Measurements from ENCODE around the gene SMIM44.
"Not testable (repeated sequence)": the region's sequence is repeated elsewhere in the genome, so short reads cannot be mapped to it uniquely, and the experiment has no call there.

The SMIM44 gene

GRCh38 chr19:3483226-3483628 lies at the start of gene SMIM44:
Gene SMIM44, minus strand, starts transcription at chr19:3483441. Its CDS starts 38 bp downstream, at chr19:3483403.
- no peak for DNase-seq (ENCODE audit: low spot score)

- no peak for DNase-seq (ENCODE audit: low spot score)
These were observed 49.8 kb upstream of the SMIM44 start for GRCh38 chr19:3533033-3533432.

DNA sequence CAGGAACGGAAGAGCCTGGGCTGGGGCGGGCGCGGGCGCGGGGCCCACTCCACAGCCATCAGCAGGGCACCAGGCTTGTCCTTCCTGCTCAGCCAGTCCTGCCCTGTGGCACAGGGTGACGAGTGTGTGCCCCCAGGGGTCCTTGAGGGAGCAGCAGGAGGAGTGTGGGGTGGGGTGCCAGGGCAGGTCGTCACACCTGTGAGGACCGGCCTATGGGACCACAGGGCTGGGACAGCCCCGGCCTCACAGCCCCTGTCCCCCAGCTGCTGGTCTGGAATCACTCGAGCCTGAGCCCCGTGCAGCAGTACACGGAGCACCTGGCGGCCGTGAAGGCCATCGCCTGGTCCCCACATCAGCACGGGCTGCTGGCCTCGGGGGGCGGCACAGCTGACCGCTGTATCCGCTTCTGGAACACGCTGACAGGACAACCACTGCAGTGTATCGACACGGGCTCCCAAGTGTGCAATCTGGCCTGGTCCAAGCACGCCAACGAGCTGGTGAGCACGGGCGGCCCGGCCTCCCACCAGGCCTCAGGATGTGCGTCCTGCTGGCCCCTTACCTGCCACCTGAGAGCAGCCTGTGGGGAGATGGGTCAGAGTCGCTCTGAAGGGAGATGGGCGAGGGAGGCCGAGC lies 49.0 kb upstream of the SMIM44 start:
- no peak for DNase-seq (ENCODE audit: low spot score)

DNA sequence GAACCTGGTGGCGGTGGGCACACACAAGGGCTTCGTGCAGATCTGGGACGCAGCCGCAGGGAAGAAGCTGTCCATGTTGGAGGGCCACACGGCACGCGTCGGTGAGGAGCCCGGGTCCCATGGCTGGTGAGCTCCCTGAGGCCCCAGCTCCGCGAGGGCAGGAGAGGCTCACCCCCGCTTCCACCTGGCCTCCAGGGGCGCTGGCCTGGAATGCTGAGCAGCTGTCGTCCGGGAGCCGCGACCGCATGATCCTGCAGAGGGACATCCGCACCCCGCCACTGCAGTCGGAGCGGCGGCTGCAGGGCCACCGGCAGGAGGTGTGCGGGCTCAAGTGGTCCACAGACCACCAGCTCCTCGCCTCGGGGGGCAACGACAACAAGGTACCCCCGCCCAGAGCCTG lies 48.5 kb upstream of the SMIM44 start:
- no peak for DNase-seq (ENCODE audit: low spot score)

- DNase-seq (ENCODE audit: low spot score) = no peak
These were observed 47.1 kb upstream of the SMIM44 start for GRCh38 chr19:3530389-3530788.

DNA sequence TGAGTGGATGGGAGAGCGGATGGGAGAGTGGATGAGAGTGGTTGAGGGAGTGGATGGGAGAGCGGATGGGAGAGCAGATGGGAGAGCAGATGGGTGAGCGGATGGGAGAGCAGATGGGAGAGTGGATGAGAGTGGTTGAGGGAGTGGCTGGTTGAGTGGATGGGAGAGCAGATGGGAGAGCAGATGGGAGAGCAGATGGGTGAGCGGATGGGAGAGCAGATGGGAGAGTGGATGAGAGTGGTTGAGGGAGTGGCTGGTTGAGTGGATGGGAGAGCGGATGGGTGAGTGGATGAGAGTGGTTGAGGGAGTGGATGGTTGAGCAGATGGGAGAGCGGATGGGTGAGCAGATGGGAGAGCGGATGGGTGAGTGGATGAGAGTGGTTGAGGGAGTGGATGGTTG lies 46.1 kb upstream of the SMIM44 start:
- DNase-seq (ENCODE audit: low spot score) = not testable (repeated sequence)

DNA sequence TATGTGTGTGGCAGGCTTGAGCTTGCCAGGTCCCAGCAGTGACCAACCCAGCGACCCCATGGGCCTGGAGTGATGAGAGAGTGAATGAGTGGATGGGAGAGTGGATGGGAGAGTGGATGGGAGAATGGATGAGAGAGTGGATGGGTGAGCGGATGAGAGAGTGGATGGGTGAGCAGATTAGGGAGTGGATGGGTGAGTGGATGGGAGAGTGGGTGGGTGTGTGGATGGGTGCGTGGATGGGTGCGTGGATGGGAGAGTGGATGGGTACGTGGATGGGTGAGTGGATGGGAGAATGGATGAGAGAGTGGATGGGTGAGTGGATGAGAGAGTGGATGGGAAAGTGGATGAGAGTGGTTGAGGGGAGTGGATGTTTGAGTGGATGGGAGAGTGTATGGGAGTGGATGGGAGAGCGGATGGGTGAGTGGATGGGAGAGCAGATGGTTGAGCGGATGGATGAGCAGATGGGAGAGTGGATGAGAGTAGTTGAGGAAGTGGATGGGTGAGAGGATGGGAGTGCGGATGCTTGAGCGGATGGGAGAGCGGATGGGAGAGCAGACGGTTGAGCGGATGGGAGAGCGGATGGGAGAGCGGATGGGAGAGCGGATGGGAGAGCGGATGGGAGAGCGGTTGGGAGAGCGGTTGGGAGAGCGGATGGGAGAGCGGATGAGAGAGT lies 45.4 kb upstream of the SMIM44 start:
- DNase-seq (ENCODE audit: low spot score) = no peak

DNA sequence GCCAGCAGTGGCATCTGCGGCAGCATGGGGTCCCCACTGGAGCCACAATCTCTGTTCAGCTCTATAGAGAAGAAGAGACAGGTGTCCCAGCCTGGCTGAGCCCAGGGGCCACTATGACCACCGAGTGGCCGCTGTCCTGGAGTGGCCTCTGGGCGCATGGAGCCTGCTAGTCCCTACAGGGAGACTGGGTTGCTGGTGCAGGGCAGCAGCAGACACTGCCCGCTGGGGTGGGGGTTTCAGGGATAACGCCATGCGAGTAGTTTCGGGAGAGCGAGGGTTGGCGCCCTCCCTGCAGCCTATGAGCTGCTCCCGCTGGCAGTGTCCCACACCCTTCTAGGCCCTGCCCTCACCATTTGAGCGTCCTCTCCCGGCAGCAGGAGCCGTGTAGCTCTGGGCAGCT lies 44.8 kb upstream of the SMIM44 start:
- DNase-seq (ENCODE audit: low spot score) = no peak

- no peak for DNase-seq (ENCODE audit: low spot score)
These were observed 44.1 kb upstream of the SMIM44 start for GRCh38 chr19:3527238-3527910.

DNA sequence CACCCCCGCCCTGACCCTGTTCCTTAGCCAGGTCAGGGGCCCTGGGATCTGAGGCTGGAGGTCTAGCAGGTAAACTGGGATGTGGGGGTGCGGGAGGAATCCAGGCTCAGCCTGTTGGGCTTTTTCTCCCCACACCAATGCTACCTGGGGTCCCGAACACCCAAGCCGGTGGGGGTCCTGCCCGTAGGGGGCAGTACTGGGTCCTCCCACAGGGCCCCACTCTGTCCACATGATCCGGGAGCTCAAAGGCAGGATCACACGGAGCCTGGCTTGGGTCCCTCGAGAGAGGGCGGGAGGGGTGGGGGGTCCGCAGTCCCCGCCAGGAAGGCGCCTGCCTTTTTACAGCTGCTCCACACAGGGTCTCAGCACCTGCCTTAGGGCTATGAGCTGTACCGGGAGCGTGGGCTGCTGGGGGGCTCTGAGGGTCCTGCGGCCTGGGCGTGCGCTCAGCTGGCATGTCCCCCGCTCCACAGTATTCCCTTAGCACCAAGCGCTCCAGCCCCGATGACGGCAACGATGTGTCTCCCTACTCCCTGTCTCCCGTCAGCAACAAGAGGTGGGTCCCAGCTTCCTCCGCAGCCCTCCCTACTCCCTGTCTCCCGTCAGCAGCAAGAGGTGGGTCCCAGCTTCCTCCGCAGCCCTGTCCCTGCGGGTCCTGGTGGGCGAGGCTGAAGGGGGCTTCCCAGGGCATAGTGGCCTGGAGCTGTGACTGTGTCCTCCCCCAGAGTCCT lies 43.4 kb upstream of the SMIM44 start:
- no peak for DNase-seq (ENCODE audit: low spot score)

DNA sequence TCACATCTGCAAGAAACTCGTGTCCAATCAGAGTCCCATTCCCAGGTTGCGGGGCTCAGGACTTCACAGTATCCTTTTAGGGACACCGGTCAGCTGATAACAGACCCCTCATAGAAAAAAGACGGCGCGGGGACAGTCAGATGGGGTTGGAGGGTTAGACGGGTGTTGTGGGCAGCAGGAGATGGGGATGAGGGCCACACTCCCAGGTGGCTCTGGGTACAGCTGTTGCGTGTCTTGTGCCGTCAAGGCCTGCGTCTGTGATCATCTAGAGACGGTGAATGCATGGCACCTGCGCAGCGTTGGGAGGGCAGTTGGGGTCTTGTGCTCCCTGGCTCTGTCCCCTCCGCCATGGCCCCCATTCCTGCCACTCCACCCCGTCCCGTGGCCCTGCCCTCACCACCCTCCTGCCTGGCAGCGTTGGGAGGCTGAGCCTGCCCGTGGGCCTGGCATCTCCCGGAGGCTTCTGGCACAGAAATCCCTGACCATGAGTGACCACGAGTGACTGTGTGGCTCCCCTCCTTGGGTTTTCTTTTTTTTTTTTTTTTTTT lies 41.7 kb upstream of the SMIM44 start:
- no peak for DNase-seq (ENCODE audit: low spot score)

DNA sequence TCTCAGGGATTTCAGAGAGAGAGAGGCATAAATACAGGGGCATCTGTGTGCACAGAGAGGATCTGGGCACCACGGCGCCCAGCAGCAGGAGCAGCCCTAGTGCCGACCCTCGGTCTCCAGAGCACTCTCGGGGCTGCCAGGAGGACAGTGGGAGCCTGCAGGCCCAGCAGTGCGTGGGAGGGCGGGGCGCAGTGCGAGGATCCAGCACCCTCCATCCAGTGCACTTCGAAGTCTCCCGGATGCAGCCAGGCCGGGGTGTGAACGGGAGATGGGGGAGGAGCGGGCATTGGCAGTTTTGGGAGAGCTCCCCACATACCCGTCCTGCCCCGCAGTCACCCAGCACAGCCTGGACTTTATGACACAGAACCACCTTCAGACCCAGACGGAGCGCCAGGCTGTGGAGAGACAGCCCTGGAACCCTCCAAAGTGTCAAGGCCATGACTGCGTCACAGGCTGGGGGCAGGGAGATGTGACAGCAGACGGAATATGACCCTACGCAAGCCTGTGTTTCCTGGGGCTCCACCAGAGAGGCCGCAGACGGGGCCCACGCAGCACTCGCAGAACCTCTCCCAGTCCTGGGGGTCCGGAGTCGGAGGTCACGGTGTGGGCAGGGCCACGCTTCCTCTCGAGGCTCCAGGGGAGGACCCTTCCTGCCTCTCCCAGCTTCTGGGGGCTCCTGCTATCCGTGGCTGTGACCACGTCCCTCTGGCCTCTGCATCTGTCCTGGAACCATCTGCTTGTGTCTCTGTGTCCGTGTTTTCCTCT lies 41.0 kb upstream of the SMIM44 start:
- DNase-seq (ENCODE audit: low spot score) = no peak

DNA sequence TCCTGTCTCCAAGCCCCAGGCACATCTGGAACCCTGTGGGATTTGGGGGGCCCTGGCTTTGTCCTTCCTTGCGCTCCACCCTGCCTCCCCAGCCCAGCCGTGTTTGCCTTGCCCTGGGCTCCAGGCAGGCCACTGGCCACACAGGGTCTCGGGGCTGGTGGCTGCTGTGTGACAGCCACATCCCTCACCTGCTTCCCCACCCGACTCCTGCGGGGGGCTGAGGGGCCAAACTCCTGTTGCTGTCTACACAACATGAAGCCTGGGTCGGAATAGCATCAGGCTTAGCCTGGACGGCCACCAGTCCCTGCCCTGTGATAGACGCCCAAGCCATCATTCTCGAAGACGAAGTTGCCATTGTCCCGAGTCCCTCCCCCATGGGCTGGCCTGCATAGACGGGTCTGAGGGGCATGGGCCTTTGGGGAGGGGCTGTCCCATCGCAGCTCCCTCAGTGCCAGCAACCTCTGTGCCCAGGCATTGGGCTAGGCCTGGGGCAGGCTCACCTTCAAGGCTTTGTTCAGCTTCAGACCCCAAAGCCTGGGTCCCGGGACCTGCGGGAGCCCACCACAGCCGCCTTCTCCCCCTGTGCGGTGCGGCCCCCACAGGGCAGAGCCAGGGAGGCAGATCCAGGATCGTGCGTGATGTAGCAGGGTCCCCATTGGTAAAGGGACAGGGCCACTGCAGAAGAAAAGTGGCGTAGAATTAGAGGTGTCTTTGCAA lies 40.3 kb upstream of the SMIM44 start:
- DNase-seq (ENCODE audit: low spot score) = no peak

- no peak for DNase-seq (ENCODE audit: low spot score)
These were observed 39.5 kb upstream of the SMIM44 start for GRCh38 chr19:3522421-3523360.

DNA sequence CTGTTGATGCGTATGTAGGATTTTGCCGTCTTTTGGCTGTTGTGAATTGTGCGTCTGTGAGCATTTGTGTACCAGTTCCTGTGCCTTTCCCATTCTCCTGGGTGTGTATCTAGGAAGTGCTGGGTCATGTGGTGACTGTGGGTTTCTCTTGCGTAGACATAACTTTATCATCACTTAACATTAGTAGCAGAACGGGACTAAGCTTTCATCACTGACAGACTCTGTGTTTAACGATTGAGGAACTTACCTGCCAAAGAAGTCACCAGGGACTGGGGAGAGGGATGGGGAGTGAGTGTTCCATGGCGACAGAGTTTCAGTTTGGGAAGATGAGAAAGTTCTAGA lies 37.8 kb upstream of the SMIM44 start:
- no peak for DNase-seq (ENCODE audit: low spot score)

DNA sequence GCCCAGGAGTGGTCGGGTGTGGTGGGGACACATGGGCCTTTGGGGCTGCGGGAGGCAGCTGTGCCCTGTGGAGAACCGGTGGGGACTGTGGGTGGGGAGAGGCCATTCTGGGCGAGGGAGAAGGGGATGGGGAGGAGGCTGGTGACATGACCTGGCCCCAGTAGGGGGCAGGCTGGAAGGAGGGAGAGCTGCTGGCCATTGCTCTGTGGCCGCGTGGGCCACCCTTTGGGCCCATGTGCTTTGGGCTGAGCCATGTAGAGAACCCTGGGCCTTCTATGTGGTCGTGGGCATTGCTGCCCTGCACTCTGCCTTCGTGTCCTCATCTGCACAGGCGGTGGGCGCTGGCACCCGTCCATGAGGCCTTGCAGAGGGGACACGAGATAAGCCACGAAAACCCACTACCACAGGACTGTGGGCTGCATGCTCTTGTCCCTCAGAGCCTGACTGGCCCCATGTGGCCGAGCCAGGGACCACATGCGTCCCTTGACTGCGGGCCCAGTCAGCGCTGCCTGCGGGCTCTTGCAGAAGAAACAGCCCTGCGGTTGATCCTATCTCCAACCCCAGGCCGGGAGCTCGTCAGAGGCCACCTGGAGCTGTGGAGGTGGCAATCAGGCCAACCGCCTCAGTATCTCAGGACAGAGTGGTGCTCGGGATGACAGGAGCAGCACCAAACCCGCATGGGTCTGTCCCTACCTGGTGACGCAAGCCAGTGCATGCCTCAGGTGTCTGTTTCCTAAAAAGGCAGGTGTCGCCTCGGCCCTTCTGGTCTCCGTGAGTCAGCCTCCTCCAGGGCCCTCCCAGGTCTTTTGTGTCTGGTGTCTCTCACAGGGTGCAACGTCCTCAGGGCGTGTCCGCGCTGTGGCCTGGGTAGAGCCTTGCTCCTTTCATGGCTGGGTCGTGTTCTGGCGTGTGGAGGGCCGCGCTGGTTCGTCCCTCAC lies 37.2 kb upstream of the SMIM44 start:
- DNase-seq (ENCODE audit: low spot score) = no peak

DNA sequence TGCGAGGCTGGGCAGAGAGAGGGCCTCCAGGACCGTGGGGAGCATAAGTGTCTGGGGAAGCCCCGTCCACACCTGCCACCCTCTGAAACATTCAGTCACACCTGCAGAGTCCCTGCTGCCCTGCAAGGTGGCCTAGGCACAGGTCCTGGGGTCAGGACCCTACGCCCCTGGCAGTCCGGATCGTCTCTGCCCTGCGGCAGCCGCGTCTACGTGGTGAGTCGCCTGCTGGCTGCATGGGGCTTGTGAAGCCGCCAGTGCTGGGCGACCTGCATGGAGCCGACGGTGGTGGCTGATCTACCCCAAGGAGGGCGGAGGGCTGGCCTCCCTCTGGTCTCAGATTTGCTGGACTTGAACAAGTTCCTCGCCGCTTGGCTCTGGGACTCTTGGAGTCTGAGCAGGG lies 35.9 kb upstream of the SMIM44 start:
- no peak for DNase-seq (ENCODE audit: low spot score)

- no peak for DNase-seq (ENCODE audit: low spot score)
These were observed 35.4 kb upstream of the SMIM44 start for GRCh38 chr19:3518659-3519058.

GRCh38 chr19:3518255-3518654 lies 35.0 kb upstream of the SMIM44 start:
- DNase-seq (ENCODE audit: low spot score) = no peak
